Panc1 (cell line): ENCODE data around the gene FGF3. TPM values are rescaled to one million over a fixed set of nuclear protein-coding genes. Genes with fewer than 3 reads are reported as not detected.

Experiments
- ATAC-seq: fragments of 200-7000 bp; cut with Tn5 transposase; 2 replicates; pipeline ENCODE4 v1.9.1; 2020; ENCODE audit warnings: mild to moderate bottlenecking, moderate library complexity
- BruUV-seq: library from RNA; stranded (reverse); fragments of 400-500 nt; replicated peaks from 2 replicates; lab custom pipeline; 2021; lab: Mats Ljungman, UMichigan
- CTCF ChIA-PET: fragments of 300-600 bp; sonication (Branson Sonifier 250); formaldehyde crosslinking; loops from one replicate; lab custom pipeline; 2022; ENCODE audit warnings: antibody characterized with exemption; lab: Charles Lee
- POLR2A ChIA-PET: fragments of 300-600 bp; sonication (Branson Sonifier 250); formaldehyde crosslinking; loops from one replicate; lab custom pipeline; 2022; ENCODE audit warnings: antibody characterized with exemption; lab: Charles Lee
- DNase-seq: peaks from one replicate; pipeline ENCODE4 v3.0.0-alpha.2; 2010; ENCODE audit warnings: low read depth, low spot score
- H3K27ac ChIP-seq: 2 replicates; pipeline ENCODE4 v1.5.1; 2011; ENCODE audit warnings: mild to moderate bottlenecking, low read length, inconsistent platforms
- H3K27me3 ChIP-seq: fragments of 200-500 bp; sonication (Bioruptor generic); 2 replicates; pipeline ENCODE4 v1.6.0; 2014; ENCODE audit warnings: low read length, inconsistent platforms; ENCODE audit not compliant: control insufficient read depth, insufficient read depth
- H3K36me3 ChIP-seq: fragments of 200-500 bp; sonication (Bioruptor generic); 2 replicates; pipeline ENCODE4 v1.5.1; 2014; ENCODE audit warnings: inconsistent platforms, mild to moderate bottlenecking, low read length, moderate library complexity; ENCODE audit not compliant: control insufficient read depth, insufficient read depth
- H3K4me1 ChIP-seq: 2 replicates; pipeline ENCODE4 v1.5.1; 2011; ENCODE audit warnings: inconsistent platforms, mild to moderate bottlenecking, low read length, moderate library complexity; ENCODE audit not compliant: control insufficient read depth, insufficient read depth
- H3K4me3 ChIP-seq, 2 experiments: 2 replicates each; pipeline ENCODE4 v1.5.1; 2011 to 2012; ENCODE audit warnings: low read depth in 2 of 2, low read length in 2 of 2, mild to moderate bottlenecking in 2 of 2, inconsistent platforms in 1 of 2, moderate library complexity in 1 of 2
- H3K9me3 ChIP-seq: fragments of 200-500 bp; sonication (Bioruptor generic); 2 replicates; pipeline ENCODE4 v1.5.1; 2014; ENCODE audit warnings: low read depth, mild to moderate bottlenecking, inconsistent platforms, low read length, moderate library complexity; ENCODE audit not compliant: control insufficient read depth, insufficient read depth
- POLR2AphosphoS5 ChIP-seq: IDR thresholded peaks from 2 replicates; pipeline ENCODE4 v1.6.1; 2012; ENCODE audit warnings: mild to moderate bottlenecking, low read depth, low read length, moderate library complexity
- SIN3A ChIP-seq: IDR thresholded peaks from 2 replicates; pipeline ENCODE4 v1.6.1; 2012; ENCODE audit warnings: low read depth, mild to moderate bottlenecking, low read length, moderate library complexity, borderline replicate concordance; ENCODE audit not compliant: insufficient read depth
- TCF7L2 ChIP-seq: IDR thresholded peaks from 2 replicates; pipeline ENCODE4 v1.6.1; 2011; ENCODE audit warnings: mild to moderate bottlenecking, low read depth, low read length, inconsistent platforms
- in situ Hi-C: cut with HindIII; loops from 2 replicates; pipeline ENCODE4 v1.10.0; 2016; ENCODE audit warnings: low sequenced_read_pairs, low pct_unique_long_range_greater_than_20kb
- intact Hi-C: fragments of 100-400 bp; cut with micrococcal nuclease; formaldehyde crosslinking; loops from one replicate; pipeline ENCODE4 v1.10.0; 2022; ENCODE audit not compliant: unreplicated experiment
- total RNA-seq: library from RNA; stranded (reverse); gene quantifications from one replicate; pipeline ENCODE4 v1.2.1, GENCODE V29; 2021; ENCODE audit not compliant: unreplicated experiment
- TF ChIP-seq, protein P1 (sequence below), 2 experiments: IDR thresholded peaks; 2 replicates each; pipeline ENCODE4 v1.6.1; 2011 to 2012; ENCODE audit warnings: low read depth in 2 of 2, control low read depth in 1 of 2, low read length in 1 of 2, mild to moderate bottlenecking in 1 of 2, moderate library complexity in 1 of 2; ENCODE audit not compliant: insufficient read depth in 1 of 2
- TF ChIP-seq, protein P2 (sequence below): fragments of 450-650 bp; IDR thresholded peaks from 2 replicates; pipeline ENCODE4 v1.5.1; 2017; ENCODE audit warnings: mild to moderate bottlenecking

Gene FGF3
- total RNA-seq, 1 experiment from 2014 or later: not detected

DNA sequence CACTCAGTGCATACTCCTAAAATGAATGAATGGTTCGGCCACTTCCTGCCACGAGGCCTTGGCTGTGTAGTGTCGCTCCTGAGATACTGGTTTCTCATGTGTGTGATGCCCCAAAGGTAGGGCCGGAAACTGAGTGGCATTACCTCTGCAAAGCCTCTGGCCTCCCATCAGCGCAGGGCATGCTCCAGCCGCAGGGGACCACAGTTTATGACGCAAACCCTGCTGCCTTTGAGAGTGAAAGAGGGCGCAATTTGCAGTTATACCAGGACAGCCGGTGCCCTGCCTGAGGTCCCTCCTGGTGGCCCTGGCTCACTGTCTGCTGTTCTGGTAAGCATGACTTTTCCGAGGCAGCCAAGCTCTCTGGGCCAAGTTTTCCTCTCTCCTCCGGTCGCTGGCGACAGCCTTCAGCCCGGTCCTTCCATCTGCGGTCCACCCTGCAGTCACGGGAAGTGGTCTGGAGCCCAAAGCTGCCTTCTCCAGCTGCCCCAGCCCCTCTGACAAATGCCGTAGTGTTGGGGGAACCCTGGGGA lies 2.4 kb upstream of the FGF3 start:
- no TSS peak for BruUV-seq
- no peak overlapping the region for H3K4me3 ChIP-seq
- no peak overlapping the region for H3K27ac ChIP-seq
- TF ChIP-seq SIN3A (no peak), TCF7L2 (no peak), POLR2AphosphoS5 (no peak)
- TF ChIP-seq, protein P1, sequence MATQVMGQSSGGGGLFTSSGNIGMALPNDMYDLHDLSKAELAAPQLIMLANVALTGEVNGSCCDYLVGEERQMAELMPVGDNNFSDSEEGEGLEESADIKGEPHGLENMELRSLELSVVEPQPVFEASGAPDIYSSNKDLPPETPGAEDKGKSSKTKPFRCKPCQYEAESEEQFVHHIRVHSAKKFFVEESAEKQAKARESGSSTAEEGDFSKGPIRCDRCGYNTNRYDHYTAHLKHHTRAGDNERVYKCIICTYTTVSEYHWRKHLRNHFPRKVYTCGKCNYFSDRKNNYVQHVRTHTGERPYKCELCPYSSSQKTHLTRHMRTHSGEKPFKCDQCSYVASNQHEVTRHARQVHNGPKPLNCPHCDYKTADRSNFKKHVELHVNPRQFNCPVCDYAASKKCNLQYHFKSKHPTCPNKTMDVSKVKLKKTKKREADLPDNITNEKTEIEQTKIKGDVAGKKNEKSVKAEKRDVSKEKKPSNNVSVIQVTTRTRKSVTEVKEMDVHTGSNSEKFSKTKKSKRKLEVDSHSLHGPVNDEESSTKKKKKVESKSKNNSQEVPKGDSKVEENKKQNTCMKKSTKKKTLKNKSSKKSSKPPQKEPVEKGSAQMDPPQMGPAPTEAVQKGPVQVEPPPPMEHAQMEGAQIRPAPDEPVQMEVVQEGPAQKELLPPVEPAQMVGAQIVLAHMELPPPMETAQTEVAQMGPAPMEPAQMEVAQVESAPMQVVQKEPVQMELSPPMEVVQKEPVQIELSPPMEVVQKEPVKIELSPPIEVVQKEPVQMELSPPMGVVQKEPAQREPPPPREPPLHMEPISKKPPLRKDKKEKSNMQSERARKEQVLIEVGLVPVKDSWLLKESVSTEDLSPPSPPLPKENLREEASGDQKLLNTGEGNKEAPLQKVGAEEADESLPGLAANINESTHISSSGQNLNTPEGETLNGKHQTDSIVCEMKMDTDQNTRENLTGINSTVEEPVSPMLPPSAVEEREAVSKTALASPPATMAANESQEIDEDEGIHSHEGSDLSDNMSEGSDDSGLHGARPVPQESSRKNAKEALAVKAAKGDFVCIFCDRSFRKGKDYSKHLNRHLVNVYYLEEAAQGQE (IDR thresholded peaks at IDR 0.05; ENCODE audit: insufficient read depth in 1 of 2, low read depth in 2 of 2, low read length in 1 of 2): no peak
- no peaks in the 10 kb centered on the region for H3K9me3 ChIP-seq
- intact Hi-C loops: no loop called here
- no peaks in the 10 kb centered on the region for H3K36me3 ChIP-seq
- ChIA-PET CTCF (no interaction called here), POLR2A (interaction anchor here (0.5 kb wide), 1 partner anchor 9 kb away, joined by 5 read pairs; no protein-coding TSS in a partner anchor)
- no peak for ATAC-seq
- in situ Hi-C loops: no loop called here
- no peak for DNase-seq
- peaks cover 5% of the 10 kb centered on the region for H3K4me1 ChIP-seq
- peaks cover 11% of the 10 kb centered on the region; the same call in 1 of the 2 replicates for H3K27me3 ChIP-seq

DNA sequence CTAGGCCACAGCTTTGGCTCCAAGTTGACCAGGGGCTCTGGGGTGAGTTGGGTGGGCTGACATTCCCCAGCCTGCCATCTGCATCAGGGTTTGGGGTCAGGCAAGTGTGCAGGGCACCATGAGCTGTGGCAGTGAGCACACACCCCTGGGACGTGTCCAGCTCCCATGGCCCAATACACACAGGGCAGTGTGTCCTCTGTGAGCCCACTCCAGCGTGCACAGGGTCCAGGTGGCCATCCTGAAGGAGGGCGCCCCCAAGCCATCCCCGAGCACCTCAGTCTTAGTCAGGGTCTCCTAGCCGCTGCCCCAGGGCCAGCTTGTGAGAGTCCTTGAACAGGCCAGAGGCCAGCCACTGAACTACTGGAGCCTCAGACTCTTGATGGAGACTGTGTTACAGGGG lies 1.2 kb upstream of the FGF3 start:
- in situ Hi-C loops: no loop called here
- ChIA-PET POLR2A (no interaction called here), CTCF (no interaction called here)
- Histone ChIP-seq H3K36me3 (no peaks in the 10 kb centered on the region), H3K27me3 (peaks cover 20% of the 10 kb centered on the region; the same call in 1 of the 2 replicates), H3K4me3 (no peak overlapping the region), H3K9me3 (no peaks in the 10 kb centered on the region), H3K27ac (no peak overlapping the region), H3K4me1 (peaks cover 5% of the 10 kb centered on the region)
- ATAC-seq (no peak), DNase-seq (no peak)
- BruUV-seq: no TSS peak
- TF ChIP-seq, protein P1 (IDR thresholded peaks at IDR 0.05; ENCODE audit: insufficient read depth in 1 of 2, low read depth in 2 of 2, low read length in 1 of 2): no peak
- TF ChIP-seq POLR2AphosphoS5 (no peak), TCF7L2 (no peak), SIN3A (no peak)
- TF ChIP-seq, protein P2, sequence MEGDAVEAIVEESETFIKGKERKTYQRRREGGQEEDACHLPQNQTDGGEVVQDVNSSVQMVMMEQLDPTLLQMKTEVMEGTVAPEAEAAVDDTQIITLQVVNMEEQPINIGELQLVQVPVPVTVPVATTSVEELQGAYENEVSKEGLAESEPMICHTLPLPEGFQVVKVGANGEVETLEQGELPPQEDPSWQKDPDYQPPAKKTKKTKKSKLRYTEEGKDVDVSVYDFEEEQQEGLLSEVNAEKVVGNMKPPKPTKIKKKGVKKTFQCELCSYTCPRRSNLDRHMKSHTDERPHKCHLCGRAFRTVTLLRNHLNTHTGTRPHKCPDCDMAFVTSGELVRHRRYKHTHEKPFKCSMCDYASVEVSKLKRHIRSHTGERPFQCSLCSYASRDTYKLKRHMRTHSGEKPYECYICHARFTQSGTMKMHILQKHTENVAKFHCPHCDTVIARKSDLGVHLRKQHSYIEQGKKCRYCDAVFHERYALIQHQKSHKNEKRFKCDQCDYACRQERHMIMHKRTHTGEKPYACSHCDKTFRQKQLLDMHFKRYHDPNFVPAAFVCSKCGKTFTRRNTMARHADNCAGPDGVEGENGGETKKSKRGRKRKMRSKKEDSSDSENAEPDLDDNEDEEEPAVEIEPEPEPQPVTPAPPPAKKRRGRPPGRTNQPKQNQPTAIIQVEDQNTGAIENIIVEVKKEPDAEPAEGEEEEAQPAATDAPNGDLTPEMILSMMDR: no peak
- intact Hi-C loops: no loop called here
